ENCODE measurements around the gene USP49. TPM values are rescaled to one million over a fixed set of nuclear protein-coding genes. Genes with fewer than 3 reads are reported as not detected.

The USP49 gene
- total and polyA plus RNA-seq, 2 of the 13 experiments (the other 11 are each of a cell fraction or from before 2014, with no cell fraction given): 2.9 to 4.3 TPM

DNA sequence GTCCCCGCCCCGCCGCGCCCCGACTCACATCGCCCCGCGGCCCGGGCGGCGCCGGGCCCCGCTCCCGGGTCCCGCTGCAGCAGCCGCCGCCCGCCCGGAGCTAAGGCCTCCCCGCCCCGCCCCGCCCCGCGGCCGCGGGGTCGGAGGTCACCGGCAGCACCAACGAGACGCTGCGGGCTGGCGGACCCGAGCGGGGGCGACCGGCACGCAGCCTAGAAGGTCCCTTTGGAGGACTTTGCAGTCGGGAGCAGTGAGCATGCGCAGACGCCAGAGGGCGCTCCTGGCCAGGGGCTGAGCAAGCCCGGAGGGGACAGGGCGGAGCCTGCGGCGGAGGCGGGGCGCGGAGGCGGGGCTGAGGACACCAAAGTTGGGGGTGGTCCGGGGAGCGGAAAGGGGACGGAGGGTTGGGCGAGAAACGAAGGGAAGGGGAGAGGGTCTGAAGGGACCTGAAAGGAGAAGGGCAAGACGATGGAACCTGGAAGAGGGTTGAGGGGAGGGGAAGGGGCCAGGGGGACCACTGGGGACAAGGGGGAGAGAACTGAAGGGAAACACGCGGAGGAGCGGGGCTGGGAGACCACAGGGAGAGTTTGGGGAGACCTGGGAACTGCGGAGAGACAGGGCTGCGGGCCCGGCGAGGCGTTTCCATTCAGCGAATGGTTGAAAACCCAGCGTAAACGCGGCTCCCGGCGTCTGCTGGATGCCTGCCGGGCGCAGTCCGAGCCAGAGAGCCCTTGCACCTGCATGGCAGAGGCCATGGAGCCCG lies 115.2 kb downstream of the USP49 start, which contains the start of gene FRS3 (continued):
- peak; percentile 68; the same call in 1 of the 2 replicates for TF ChIP-seq GMEB2 (CRISPR knock-in tag; IDR thresholded peaks at IDR 0.05; ENCODE audit: low read depth)
- TF ChIP-seq ZMYM2 (CRISPR knock-in tag; IDR thresholded peaks at IDR 0.05): no peak
- TF ChIP-seq ZBTB3 (CRISPR knock-in tag; IDR thresholded peaks at IDR 0.05; ENCODE audit: borderline replicate concordance, low read depth): 0 out of 2 replicates have a peak, but pooled peaks have one; percentile 38
- TF ChIP-seq FOXO1 (CRISPR knock-in tag; IDR thresholded peaks at IDR 0.05): peak; percentile 61
- no peak for TF ChIP-seq ZNF496 (CRISPR knock-in tag; IDR thresholded peaks at IDR 0.05; ENCODE audit: insufficient replicate concordance)
- TF ChIP-seq MLXIP (CRISPR knock-in tag; IDR thresholded peaks at IDR 0.05; ENCODE audit: borderline replicate concordance): no peak
- TF ChIP-seq KLF12 (CRISPR knock-in tag; IDR thresholded peaks at IDR 0.05; ENCODE audit: borderline replicate concordance): no peak
- TF ChIP-seq PAF1 (CRISPR knock-in tag; IDR thresholded peaks at IDR 0.05): no peak
- no peak; the same call in 1 of the 2 replicates for TF ChIP-seq HIVEP1 (CRISPR knock-in tag; IDR thresholded peaks at IDR 0.05)
- TF ChIP-seq ZNF614 (CRISPR knock-in tag; IDR thresholded peaks at IDR 0.05; ENCODE audit: borderline replicate concordance): peak; percentile 89; the same call in 1 of the 2 replicates
- TF ChIP-seq SRSF9 (IDR thresholded peaks at IDR 0.05; ENCODE audit: borderline replicate concordance, insufficient read depth, low read depth, low read length, poor library complexity, severe bottlenecking): no peak
- no peak for TF ChIP-seq REXO4 (CRISPR knock-in tag; IDR thresholded peaks at IDR 0.05; ENCODE audit: borderline replicate concordance)
- no peak; the same call in 1 of the 2 replicates for TF ChIP-seq DZIP1 (CRISPR knock-in tag; IDR thresholded peaks at IDR 0.05)
- TF ChIP-seq ZNF564 (CRISPR knock-in tag; IDR thresholded peaks at IDR 0.05): no peak; the same call in 1 of the 2 replicates
- TF ChIP-seq, protein P1, sequence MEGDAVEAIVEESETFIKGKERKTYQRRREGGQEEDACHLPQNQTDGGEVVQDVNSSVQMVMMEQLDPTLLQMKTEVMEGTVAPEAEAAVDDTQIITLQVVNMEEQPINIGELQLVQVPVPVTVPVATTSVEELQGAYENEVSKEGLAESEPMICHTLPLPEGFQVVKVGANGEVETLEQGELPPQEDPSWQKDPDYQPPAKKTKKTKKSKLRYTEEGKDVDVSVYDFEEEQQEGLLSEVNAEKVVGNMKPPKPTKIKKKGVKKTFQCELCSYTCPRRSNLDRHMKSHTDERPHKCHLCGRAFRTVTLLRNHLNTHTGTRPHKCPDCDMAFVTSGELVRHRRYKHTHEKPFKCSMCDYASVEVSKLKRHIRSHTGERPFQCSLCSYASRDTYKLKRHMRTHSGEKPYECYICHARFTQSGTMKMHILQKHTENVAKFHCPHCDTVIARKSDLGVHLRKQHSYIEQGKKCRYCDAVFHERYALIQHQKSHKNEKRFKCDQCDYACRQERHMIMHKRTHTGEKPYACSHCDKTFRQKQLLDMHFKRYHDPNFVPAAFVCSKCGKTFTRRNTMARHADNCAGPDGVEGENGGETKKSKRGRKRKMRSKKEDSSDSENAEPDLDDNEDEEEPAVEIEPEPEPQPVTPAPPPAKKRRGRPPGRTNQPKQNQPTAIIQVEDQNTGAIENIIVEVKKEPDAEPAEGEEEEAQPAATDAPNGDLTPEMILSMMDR (CRISPR knock-in tag; IDR thresholded peaks at IDR 0.05): peak; percentile 99
- peak; percentile 95 for TF ChIP-seq GATAD1 (CRISPR knock-in tag; IDR thresholded peaks at IDR 0.05)
- no peak for TF ChIP-seq JARID2 (CRISPR knock-in tag; IDR thresholded peaks at IDR 0.05; ENCODE audit: insufficient replicate concordance)
- TF ChIP-seq ZNF234 (CRISPR knock-in tag; conservative IDR thresholded peaks at IDR 0.05): peak; percentile 92
- no peak for TF ChIP-seq ZNF615 (CRISPR knock-in tag; IDR thresholded peaks at IDR 0.05; ENCODE audit: borderline replicate concordance)
- TF ChIP-seq AGO2 (optimal IDR thresholded peaks at IDR 0.05; ENCODE audit: low read depth, low read length): no peak
